GM12873 (cell line): ENCODE measurements around the gene LYSMD3.

Experiments used
- TF ChIP-seq, protein P1 (sequence below): IDR thresholded peaks from 2 replicates; pipeline ENCODE4 v1.5.1; 2012; ENCODE audit warnings: low read depth, mild to moderate bottlenecking, moderate library complexity, low read length, control low read depth; ENCODE audit not compliant: insufficient read depth; ENCODE audit errors: missing control alignments

The LYSMD3 gene

GRCh38 chr5:90473396-90474234 lies 55.8 kb downstream of the LYSMD3 start:
- TF ChIP-seq, protein P1, sequence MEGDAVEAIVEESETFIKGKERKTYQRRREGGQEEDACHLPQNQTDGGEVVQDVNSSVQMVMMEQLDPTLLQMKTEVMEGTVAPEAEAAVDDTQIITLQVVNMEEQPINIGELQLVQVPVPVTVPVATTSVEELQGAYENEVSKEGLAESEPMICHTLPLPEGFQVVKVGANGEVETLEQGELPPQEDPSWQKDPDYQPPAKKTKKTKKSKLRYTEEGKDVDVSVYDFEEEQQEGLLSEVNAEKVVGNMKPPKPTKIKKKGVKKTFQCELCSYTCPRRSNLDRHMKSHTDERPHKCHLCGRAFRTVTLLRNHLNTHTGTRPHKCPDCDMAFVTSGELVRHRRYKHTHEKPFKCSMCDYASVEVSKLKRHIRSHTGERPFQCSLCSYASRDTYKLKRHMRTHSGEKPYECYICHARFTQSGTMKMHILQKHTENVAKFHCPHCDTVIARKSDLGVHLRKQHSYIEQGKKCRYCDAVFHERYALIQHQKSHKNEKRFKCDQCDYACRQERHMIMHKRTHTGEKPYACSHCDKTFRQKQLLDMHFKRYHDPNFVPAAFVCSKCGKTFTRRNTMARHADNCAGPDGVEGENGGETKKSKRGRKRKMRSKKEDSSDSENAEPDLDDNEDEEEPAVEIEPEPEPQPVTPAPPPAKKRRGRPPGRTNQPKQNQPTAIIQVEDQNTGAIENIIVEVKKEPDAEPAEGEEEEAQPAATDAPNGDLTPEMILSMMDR, result no peak

GRCh38 chr5:90472783-90473395 lies 56.5 kb downstream of the LYSMD3 start:
- TF ChIP-seq, protein P1, result no peak
